ENCODE results near the gene NDUFC1. TPM values are rescaled to one million over a fixed set of nuclear protein-coding genes. Genes with fewer than 3 reads are reported as not detected.

Gene NDUFC1
- total RNA-seq, 1 experiment from 2014 or later, result 61.7 TPM

DNA sequence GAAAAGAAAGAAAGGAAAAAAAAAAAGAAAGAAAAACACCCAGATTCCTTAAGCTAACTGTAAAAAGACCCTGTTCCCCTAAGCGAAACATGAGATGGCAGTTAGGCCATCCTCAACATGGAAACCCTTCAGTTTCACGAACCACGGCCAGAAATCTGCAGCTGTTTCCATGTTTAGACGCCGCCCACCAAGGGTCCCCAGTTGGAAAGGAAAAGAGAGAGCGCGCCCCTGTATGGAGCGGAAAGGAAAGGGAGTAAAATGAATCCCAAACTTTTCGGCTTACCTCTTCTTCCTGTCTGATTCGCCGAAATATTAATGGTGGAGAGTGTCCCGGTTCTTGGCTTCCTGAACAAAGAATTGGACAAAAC lies 60.5 kb downstream of the NDUFC1 start (continued):
- TF ChIP-seq, protein P1, sequence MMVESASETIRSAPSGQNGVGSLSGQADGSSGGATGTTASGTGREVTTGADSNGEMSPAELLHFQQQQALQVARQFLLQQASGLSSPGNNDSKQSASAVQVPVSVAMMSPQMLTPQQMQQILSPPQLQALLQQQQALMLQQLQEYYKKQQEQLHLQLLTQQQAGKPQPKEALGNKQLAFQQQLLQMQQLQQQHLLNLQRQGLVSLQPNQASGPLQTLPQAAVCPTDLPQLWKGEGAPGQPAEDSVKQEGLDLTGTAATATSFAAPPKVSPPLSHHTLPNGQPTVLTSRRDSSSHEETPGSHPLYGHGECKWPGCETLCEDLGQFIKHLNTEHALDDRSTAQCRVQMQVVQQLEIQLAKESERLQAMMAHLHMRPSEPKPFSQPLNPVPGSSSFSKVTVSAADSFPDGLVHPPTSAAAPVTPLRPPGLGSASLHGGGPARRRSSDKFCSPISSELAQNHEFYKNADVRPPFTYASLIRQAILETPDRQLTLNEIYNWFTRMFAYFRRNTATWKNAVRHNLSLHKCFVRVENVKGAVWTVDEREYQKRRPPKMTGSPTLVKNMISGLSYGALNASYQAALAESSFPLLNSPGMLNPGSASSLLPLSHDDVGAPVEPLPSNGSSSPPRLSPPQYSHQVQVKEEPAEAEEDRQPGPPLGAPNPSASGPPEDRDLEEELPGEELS (CRISPR knock-in tag; IDR thresholded peaks at IDR 0.05), result no peak
- TF ChIP-seq, protein P2, sequence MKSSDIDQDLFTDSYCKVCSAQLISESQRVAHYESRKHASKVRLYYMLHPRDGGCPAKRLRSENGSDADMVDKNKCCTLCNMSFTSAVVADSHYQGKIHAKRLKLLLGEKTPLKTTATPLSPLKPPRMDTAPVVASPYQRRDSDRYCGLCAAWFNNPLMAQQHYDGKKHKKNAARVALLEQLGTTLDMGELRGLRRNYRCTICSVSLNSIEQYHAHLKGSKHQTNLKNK (CRISPR knock-in tag; IDR thresholded peaks at IDR 0.05), result no peak
- TF ChIP-seq ETV6 (CRISPR knock-in tag; IDR thresholded peaks at IDR 0.05) (no peak), TEAD4 (CRISPR knock-in tag; IDR thresholded peaks at IDR 0.05) (no peak), NR2C2 (CRISPR knock-in tag; IDR thresholded peaks at IDR 0.05) (no peak), MYBL2 (CRISPR knock-in tag; IDR thresholded peaks at IDR 0.05) (no peak), NFE2L1 (CRISPR knock-in tag; IDR thresholded peaks at IDR 0.05) (no peak), OVOL2 (CRISPR knock-in tag; IDR thresholded peaks at IDR 0.05; ENCODE audit: borderline replicate concordance) (no peak), TEAD1 (CRISPR knock-in tag; IDR thresholded peaks at IDR 0.05) (no peak)
- TF ChIP-seq, protein P3, sequence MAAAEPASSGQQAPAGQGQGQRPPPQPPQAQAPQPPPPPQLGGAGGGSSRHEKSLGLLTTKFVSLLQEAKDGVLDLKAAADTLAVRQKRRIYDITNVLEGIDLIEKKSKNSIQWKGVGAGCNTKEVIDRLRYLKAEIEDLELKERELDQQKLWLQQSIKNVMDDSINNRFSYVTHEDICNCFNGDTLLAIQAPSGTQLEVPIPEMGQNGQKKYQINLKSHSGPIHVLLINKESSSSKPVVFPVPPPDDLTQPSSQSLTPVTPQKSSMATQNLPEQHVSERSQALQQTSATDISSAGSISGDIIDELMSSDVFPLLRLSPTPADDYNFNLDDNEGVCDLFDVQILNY (CRISPR knock-in tag; IDR thresholded peaks at IDR 0.05), result no peak
- TF ChIP-seq, protein P4, sequence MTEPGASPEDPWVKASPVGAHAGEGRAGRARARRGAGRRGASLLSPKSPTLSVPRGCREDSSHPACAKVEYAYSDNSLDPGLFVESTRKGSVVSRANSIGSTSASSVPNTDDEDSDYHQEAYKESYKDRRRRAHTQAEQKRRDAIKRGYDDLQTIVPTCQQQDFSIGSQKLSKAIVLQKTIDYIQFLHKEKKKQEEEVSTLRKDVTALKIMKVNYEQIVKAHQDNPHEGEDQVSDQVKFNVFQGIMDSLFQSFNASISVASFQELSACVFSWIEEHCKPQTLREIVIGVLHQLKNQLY (CRISPR knock-in tag; IDR thresholded peaks at IDR 0.05), result no peak

DNA sequence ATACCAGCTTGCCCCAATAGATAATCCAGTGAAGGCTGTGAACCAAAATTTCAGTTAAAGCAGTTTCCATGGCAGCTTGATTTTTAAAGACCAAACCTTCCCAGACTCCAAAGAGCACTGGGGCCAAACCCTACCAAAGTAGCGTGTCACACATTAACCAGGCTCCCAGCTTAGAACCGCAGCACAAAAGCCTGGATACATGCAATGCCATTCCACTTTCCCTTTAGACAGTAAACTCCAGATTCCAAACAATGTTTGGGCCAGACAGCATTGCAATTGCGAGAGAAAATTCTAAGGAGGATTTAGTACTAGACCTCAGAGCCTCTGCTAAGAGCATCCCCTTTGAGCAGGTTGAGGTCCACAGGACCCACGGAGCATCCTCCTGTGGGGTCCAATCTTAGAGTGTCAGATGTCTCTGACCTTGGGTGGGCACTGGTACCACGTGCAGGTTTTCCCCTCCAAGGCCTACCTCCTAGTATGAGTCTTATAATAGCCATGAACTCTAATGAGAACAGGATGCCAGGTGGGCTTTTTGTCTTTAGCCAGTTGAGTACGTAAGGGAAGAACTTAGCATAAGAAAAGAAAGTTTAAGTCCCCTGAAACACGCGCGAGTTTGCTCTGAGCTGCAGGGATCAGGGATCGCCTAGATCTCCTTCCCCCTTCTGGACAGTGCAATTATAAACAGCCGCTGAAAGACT lies 61.0 kb downstream of the NDUFC1 start:
- Mint-ChIP-seq H3K9me3 (peaks cover 9% of the 10 kb centered on the region), H3K4me1 (peaks cover 36% of the 10 kb centered on the region), H3K36me3 (peaks cover 16% of the 10 kb centered on the region), H3K27me3 (ENCODE audit: low read depth) (no peaks in the 10 kb centered on the region), H3K4me3 (peak overlapping the region; percentile 48), H3K27ac (peak overlapping the region; percentile 97)
- POLR2A ChIA-PET, result no interaction called here
- peak; percentile 27 for DNase-seq (ENCODE audit: low spot score)
- TF ChIP-seq, protein P5, sequence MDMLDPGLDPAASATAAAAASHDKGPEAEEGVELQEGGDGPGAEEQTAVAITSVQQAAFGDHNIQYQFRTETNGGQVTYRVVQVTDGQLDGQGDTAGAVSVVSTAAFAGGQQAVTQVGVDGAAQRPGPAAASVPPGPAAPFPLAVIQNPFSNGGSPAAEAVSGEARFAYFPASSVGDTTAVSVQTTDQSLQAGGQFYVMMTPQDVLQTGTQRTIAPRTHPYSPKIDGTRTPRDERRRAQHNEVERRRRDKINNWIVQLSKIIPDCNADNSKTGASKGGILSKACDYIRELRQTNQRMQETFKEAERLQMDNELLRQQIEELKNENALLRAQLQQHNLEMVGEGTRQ (CRISPR knock-in tag; IDR thresholded peaks at IDR 0.05), result peak; percentile 51; the same call in 1 of the 2 replicates
- TF ChIP-seq, protein P6, sequence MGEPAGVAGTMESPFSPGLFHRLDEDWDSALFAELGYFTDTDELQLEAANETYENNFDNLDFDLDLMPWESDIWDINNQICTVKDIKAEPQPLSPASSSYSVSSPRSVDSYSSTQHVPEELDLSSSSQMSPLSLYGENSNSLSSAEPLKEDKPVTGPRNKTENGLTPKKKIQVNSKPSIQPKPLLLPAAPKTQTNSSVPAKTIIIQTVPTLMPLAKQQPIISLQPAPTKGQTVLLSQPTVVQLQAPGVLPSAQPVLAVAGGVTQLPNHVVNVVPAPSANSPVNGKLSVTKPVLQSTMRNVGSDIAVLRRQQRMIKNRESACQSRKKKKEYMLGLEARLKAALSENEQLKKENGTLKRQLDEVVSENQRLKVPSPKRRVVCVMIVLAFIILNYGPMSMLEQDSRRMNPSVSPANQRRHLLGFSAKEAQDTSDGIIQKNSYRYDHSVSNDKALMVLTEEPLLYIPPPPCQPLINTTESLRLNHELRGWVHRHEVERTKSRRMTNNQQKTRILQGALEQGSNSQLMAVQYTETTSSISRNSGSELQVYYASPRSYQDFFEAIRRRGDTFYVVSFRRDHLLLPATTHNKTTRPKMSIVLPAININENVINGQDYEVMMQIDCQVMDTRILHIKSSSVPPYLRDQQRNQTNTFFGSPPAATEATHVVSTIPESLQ (CRISPR knock-in tag; IDR thresholded peaks at IDR 0.05), result no peak
- TF ChIP-seq, protein P7, sequence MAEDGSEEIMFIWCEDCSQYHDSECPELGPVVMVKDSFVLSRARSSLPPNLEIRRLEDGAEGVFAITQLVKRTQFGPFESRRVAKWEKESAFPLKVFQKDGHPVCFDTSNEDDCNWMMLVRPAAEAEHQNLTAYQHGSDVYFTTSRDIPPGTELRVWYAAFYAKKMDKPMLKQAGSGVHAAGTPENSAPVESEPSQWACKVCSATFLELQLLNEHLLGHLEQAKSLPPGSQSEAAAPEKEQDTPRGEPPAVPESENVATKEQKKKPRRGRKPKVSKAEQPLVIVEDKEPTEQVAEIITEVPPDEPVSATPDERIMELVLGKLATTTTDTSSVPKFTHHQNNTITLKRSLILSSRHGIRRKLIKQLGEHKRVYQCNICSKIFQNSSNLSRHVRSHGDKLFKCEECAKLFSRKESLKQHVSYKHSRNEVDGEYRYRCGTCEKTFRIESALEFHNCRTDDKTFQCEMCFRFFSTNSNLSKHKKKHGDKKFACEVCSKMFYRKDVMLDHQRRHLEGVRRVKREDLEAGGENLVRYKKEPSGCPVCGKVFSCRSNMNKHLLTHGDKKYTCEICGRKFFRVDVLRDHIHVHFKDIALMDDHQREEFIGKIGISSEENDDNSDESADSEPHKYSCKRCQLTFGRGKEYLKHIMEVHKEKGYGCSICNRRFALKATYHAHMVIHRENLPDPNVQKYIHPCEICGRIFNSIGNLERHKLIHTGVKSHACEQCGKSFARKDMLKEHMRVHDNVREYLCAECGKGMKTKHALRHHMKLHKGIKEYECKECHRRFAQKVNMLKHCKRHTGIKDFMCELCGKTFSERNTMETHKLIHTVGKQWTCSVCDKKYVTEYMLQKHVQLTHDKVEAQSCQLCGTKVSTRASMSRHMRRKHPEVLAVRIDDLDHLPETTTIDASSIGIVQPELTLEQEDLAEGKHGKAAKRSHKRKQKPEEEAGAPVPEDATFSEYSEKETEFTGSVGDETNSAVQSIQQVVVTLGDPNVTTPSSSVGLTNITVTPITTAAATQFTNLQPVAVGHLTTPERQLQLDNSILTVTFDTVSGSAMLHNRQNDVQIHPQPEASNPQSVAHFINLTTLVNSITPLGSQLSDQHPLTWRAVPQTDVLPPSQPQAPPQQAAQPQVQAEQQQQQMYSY (CRISPR knock-in tag; IDR thresholded peaks at IDR 0.05), result no peak
- CTCF ChIA-PET, result interaction anchor here (1.0 to 1.4 kb wide), 5 partner anchors 13 to 211 kb away, joined by 3 to 8 read pairs (median 4); partner anchors contain the start of gene MGARP
- ATAC-seq, result peak; percentile 82

Other genes starting within 250 kb of the NDUFC1 start
- 44.6 to 49.0 TPM (median 44.9 TPM) in 3 replicates for gene ELF2, start 125.3 kb downstream of the NDUFC1 start, total RNA-seq (2021)
- 4.6 to 7.5 TPM (median 6.2 TPM) in 3 replicates for gene MGARP, start 22.3 kb downstream of the NDUFC1 start, total RNA-seq (2021)
- gene NAA15, start 972 bp downstream of the NDUFC1 start, total RNA-seq (2021), result 81.4 to 98.9 TPM (median 81.6 TPM) in 3 replicates
- 5.7 to 7.5 TPM (median 6.5 TPM) in 3 replicates for gene RAB33B, start 151.6 kb upstream of the NDUFC1 start, total RNA-seq (2021)

Measured in WTC11 (cell line).